HG03280 (cell line): ENCODE results near the gene ALPI.
"Not testable (repeated sequence)": the region's sequence is repeated elsewhere in the genome, so short reads cannot be mapped to it uniquely, and the experiment has no call there.

Experiments used
- ATAC-seq: cut with Tn5 transposase; IDR thresholded peaks from one replicate; pipeline ENCODE4 v1.9.1; 2021; ENCODE audit warnings: mild to moderate bottlenecking, moderate library complexity; ENCODE audit not compliant: unreplicated experiment

ALPI gene

DNA sequence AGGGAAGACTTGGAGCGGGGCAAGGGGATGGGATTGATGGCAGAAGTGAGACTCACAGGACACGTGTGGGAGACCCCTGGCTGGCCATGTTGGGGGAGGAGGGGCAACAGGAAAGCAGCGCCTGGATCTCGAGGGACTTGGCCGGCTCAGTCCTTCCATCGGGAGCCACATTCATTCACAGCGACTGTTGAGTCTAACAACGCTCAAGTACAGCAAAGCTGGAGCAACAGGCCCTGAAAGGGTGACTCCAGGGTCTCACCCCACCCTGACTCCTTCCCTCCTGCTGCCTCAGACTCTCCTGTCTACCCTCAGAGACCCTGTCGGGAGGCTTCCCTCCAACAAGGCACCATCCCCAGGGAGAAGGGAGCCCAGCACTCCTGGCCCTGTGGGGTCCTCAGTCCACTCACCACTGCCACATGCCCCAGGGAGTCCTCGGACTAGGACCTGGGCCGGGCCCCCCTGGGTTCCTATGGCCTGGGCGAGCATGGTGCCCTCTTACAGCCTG lies 14.8 kb upstream of the ALPI start:
- no peak for ATAC-seq

DNA sequence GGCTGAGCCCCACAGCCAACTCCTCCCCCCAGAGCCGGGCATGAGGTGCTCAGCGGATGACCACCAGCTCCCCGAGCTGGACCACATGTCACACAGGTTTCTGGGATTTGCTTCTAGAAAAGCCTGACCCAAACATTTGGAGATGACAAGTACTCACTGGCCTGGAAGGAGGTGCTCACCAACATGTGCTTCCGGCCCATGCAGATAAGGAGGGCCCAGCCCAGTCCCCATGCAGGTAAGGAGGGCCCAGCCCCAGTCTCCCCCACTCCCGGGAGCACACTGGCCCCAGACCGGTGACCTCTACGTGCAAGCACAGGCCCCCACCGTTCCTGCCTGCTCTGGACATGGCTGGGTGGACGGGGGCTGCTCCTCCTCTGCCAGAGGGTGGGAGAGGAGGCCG lies 14.0 kb upstream of the ALPI start:
- not testable (repeated sequence) for ATAC-seq

DNA sequence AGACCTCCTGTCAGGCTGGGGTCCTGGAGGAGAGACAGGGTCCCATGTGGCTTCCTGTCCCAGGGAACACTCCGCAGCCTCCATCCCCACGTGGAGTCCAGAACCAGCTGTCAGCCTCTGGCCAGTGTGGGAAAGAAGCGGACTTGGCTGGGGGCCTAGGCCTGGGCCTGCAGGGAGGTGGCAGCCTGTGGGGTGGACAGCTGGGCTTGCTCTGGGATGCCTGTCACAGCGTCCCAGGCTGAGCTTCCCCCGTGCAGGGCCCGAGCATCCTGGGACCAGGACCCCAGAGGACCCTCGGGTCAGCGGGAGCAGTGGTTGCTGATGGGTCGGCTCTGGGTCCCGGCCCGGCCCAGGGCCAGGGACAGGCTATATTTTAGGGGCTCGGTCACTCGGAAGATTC lies 13.5 kb upstream of the ALPI start:
- not testable (repeated sequence) for ATAC-seq

DNA sequence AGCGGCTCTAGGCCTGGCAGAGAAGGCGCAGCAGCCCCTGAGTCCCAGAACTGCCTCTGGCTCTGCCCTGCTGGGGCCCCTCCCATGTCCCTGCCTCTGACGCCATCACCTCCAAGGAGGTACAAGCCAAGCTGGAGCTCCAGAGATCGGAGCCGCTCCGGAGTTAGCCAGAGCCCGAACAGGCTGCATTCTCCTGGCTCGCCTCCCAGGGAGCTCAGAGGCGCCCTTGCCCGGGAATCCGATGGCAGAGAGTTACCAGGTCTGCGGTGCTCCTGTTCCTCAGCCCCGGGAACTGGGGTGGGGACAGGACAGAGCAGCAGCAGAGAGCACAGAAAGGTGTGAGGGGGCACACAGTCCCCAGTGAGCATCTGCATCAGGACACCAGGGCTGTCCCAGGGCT lies 12.9 kb upstream of the ALPI start:
- ATAC-seq, result not testable (repeated sequence)

DNA sequence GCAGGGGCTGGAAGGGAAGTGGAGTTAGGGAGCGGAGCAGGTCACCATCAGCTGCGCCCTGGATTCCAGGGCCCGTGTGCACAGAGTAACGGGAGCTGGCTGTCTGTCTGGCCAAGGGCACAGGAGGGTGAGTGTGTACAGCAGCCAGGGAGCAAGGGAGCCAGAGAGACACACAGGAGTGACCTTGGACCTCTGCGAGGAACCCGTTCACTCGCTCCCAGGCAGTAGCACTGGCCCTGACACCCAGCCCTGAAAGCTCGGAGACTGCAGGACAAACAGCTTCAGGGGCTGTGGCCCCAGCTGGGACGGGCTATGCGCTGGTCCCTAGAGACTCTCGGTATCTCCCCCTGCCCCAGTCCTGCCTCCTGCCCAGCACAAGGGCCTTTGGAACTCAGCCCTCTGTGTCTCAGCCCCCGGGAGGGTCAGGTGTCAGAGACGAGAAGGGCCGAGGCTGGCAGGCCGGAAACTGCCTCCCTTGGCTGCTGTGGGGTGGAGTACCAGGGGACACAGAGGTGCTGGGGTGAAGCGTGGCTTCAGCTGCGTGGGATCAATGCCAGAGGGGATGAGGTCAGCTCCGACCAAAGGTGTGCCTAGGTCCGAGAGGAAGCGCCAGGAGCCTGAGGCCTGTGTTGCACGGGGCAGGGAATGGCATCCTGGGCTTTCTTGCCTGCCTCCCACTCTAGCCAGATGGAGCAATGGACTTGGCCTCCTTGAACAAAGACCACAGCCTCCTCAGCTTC lies 12.1 kb upstream of the ALPI start:
- ATAC-seq, result not testable (repeated sequence)

DNA sequence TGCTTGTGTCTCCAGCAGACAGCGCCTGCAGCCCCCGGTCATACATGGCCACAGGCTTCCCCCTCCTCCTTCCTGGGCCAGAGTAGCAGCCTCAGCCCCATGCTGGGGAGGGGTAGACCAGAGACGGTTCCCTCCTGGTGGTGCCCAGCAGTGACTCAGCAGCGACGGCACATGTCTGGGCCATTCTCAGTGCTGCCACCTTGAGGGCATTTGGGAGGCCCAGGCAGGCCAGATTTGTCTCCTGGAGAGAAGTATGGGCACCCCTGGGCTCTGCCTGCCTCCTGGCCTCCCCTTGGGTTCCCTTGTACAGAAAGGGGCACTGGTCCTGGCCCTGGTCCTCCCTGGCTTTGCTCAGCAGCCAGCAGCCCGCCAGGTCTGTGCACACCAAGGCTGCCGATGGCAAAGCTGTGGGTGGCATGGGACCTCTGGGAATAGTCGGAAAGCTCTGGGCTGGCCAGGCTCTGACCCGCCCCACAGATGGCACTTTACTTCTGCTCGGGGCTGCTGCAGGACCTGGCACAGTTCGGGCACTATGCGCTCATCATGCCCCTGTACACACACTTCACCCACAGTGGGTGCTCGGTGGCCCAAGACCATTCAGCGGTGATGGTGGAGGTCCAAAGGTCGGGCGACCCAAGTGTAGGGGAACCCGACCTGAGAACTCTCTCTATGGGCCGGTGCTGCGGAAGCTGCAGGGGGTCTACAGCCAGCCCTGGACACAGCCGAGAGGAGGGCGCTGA lies 11.4 kb upstream of the ALPI start:
- peak; percentile 42 for ATAC-seq

DNA sequence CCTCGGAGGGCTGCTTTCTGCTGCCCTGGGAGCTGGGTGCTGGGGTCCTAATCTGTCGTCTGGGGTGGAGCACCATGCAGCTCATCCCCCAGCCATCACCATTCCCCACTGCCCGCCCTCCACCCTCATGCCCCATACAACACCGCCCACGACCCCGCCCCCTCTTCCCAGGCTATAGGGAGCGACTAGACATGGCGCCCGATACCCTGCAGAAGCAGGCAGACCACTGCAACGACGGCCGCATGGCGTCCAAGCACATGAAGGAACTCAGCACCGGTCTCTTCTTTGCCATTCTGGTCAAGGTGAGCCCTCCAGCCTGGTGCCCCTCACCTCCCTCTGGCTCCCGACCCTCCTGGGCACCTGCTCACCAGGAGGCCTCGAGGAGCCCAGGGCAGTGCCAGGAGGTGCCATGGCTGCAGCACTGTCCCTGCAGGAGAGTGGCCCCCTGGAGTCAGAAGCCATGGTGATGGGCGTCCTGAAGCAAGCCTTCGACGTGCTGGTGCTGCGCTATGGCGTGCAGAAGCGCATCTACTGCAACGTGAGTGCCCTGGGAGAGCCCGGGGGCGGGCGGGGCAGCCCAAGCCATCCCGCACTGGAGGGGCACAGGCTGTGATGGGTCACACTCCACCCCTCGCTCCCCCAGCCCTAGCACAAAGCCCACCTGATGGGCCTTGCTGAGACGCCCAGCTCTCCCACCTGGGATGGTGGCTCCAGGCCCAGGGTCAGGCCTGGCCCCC lies 10.6 kb upstream of the ALPI start:
- ATAC-seq, result not testable (repeated sequence)

DNA sequence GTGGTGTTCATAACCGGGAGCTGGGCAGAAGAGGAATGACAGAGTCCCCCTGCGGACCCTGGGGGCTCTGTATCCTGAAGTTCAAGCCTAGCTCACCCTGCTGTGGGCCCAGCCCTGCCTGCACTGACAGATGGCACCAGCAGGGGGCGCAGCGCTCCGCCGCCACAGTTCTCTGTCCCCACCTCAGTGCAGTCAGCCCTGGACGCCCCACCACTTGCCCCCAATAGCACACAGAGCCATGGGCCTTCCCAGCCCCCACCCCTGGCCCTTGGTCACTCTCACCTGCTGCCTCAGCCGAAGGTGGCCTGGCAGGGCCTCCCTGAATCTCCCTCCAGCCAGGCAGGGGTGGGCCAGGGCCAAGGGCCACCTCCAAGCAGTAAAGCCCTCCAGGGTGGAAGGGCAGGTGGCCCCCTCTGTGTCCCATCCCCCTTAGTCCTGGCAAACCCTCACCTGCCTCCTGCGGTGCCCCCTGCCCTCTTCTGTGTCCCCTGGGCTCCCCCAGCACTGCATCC lies 9.6 kb upstream of the ALPI start:
- ATAC-seq, result not testable (repeated sequence)

DNA sequence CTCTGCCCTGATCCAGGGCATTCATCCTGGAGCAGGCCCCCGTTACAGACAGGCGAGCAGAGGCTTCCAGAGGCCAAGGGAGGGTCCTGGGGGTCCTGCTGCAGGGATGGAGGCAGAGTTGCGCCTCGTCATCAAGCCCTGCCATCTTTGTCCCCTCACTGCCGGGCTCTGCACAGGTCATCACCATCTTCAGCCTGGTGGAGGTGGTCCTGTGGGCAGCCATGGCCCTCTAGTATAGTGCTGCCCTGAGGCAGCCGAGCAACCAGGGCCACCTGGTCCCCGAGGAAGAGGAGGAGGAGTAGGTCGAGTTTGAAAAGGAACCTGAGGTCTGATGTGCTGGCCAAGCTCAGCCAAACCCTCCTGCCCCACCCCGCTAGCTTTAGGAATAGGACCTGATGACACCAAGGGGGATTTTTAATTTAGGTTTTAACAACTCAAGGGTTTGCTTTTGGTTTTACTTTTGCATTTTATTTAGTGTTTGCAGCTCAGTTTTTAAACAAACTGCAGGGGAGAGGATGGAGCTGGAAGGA lies 8.8 kb upstream of the ALPI start:
- ATAC-seq, result no peak

DNA sequence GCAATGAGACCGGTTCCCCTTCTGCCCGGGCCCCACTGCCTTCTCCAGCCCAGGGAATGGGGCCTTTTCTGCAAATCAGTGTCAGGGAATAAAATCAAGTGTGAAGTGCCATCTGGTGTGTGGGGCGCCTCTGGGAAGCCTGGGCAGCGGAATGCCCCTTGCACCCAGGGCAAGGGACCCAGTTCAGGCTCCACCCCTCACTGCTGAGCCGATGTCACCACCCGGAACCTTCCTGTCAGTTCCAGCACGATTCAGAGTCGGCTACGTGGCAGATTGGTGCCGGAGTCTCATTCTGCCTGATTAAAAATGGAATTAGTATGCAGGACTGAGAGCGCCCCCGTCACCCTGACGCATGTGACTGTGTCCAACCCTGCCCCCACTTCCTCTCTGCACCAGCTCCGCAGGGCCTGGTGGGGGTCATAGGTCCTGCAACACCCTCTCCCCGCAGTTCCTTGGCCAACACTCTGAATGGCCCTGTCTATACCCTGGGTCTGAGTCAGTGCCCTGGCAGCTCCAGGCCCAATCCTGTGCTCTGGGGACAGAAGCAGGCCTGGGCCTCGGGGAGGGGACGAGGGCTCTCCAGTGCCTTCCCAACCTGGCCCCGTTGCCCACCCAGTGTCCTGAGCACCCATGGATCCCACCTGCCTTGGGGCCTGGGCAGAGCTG lies 8.2 kb upstream of the ALPI start:
- ATAC-seq, result no peak

DNA sequence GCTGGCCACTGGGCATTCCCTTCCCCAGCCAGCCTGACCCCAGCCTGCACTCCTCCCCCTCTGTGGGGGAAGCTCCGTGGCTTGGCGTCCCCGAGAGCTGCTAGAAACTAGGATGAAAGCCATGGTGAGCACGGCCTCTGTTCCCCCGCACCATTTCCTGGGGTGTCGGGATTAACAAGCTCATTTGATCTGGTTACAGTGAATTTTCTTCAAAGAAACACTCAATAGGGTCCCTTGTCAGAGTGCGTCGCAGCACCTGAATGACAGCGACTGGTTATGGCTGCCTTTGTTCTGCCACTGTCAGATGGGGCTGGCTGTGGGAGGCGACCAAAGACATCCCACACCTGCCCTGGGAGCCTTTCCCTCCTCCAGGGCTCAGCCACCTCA lies 7.7 kb upstream of the ALPI start:
- ATAC-seq, result no peak

DNA sequence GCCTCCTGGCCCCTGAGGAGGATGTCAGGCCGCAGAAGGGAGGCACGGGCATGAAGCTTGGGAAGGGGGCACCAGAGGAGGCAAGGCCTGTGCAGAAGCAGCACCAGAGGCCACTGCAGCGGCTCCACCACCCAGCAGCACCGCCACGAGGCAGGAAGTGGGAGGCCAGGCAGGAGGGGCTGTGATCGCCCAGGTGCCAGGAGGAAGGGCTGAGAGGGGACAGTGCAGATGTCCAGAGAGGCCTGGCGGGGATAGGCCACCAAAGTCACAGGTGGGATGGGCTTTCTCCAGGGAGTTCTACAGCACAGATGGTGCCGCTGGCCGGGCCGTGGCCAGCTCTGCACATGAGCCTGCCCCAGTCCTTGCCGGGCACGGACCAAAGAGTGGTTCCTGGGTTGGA lies 6.0 kb upstream of the ALPI start:
- ATAC-seq, result no peak

DNA sequence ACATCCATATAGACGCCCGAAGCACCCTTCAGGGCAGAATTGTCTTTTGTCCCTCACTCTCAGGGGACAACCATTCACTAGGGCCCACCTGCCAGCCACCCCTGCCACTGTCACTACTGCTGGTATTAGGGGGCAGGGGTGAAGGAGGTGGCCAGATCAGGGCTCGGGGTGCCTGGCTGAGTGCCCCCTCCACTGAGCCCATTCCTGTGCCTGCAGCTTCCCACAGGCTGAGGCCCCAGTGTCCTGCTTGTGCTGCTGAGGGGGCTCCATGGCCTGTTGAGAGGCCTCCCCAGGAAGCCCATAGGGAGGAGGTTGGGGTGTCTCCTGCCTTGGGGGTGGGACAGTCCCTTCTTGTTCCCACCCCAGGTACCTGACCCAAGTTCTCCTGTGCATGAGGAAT lies 4.3 kb upstream of the ALPI start:
- not testable (repeated sequence) for ATAC-seq

DNA sequence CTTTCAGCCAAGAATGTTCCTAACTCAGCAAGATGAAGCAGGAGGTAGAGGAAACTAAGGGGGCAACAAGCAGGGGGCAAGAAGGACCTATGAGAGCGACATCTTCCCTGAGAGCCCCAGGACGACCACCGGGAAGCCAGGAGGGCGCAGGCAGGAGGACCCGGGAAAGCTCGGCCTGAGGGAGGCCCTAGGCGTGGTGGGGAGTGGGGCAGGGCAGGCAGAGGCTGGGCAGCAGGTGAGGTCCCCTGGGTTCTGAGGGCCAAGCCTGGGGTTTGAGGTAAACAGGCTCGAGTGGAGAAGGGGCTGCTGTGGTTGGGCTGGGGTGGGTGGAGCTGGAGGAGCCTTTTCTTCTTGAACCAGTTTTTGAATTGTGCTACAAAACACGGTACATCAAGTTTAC lies 1.3 kb upstream of the ALPI start:
- ATAC-seq, result no peak

DNA sequence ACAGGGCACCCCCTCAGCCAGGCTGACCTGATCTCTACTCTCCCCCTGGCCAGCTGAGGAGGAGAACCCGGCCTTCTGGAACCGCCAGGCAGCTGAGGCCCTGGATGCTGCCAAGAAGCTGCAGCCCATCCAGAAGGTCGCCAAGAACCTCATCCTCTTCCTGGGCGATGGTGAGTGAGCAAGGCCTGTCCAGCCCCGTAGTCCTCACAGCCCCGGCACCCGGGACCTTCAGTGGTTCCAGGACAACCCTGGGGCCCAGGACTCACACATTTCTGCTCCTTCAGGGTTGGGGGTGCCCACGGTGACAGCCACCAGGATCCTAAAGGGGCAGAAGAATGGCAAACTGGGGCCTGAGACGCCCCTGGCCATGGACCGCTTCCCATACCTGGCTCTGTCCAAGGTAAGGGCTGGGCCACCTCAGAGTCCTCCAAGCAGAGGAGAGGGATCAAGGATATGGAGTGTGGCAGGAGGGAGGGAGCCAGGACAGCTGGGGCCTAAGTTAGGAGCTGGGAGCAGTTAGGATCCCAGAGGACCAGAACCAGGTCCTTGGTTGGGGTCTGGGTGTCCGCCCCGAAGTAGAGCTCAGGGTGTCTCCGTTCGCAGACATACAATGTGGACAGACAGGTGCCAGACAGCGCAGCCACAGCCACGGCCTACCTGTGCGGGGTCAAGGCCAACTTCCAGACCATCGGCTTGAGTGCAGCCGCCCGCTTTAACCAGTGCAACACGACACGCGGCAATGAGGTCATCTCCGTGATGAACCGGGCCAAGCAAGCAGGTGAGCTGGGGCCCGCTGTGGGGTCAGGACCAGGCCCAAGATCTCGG lies 555 bp downstream of the ALPI start:
- ATAC-seq, result no peak

DNA sequence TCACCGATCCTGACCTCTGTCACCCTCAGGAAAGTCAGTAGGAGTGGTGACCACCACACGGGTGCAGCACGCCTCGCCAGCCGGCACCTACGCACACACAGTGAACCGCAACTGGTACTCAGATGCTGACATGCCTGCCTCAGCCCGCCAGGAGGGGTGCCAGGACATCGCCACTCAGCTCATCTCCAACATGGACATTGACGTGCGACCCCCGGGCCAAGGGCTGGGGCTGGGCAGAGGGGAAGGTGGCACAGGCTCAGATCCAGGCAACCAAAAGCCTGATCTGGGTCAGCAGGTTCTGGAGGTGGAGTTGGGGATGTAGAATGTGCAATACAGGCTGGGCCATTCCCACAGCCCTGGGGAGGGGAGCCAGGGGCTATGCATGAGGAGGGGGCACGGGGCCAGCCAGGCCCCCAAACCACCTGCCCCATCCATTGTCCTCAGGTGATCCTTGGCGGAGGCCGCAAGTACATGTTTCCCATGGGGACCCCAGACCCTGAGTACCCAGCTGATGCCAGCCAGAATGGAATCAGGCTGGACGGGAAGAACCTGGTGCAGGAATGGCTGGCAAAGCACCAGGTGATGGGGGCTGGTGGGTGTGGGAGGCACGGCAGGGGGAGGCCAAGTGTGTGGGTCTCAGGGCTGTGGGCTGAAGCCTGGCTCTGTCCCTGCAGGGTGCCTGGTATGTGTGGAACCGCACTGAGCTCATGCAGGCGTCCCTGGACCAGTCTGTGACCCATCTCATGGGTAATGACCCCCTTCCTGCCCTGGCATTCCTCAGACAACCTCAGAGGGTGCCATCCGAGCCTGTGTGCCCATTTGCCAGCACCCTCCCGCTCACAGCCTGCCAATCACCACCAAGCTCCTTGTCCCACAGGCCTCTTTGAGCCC lies 1.4 kb downstream of the ALPI start:
- no peak for ATAC-seq

DNA sequence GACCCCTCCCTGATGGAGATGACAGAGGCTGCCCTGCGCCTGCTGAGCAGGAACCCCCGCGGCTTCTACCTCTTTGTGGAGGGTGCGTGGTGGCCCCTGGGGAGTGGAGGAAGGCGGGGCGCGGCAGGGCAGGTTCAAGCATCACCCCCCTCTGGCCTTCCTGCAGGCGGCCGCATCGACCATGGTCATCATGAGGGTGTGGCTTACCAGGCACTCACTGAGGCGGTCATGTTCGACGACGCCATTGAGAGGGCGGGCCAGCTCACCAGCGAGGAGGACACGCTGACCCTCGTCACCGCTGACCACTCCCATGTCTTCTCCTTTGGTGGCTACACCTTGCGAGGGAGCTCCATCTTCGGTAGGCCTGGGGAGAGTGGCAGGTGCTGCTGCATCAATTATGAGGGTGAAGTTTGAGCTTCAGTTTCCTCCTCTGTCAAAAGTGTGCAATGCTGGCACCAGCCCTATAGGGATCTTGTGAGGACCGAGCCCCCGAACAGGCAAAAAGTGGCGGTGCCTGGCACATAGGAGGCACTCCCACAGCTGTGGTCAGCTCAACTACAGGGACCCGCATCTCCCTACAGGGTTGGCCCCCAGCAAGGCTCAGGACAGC lies 2.2 kb downstream of the ALPI start:
- no peak for ATAC-seq

DNA sequence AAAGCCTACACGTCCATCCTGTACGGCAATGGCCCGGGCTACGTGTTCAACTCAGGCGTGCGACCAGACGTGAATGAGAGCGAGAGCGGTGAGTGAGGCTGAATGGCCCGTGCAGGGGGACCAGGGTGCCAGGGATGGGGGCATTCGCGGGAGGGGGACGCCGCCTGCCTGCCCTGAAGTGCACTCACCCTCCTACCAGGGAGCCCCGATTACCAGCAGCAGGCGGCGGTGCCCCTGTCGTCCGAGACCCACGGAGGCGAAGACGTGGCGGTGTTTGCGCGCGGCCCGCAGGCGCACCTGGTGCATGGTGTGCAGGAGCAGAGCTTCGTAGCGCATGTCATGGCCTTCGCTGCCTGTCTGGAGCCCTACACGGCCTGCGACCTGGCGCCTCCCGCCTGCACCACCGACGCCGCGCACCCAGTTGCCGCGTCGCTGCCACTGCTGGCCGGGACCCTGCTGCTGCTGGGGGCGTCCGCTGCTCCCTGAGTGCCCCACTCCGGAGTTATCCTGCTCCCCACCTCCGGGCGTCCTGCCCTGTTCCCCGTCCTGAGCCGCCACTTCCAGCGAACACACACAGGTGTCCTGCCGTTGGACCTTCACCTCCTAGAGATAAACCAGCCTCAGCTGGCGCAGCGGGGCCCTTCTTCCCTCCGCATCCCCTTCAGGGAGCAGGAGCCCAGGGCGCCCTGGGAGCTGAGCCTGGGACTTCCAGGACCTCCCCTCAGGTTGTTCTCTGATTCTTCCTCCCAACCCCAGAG lies 2.9 kb downstream of the ALPI start:
- ATAC-seq, result no peak
